Ramos (cell line): Measurements from ENCODE around the gene FADS1.

Experiments used
- in situ Hi-C: fragments of 300-500 bp; cut with MboI; formaldehyde crosslinking; loops from one replicate; pipeline ENCODE4 v1.14.3; 2022; ENCODE audit warnings: low sequenced_read_pairs; ENCODE audit not compliant: unreplicated experiment

Gene FADS1

DNA sequence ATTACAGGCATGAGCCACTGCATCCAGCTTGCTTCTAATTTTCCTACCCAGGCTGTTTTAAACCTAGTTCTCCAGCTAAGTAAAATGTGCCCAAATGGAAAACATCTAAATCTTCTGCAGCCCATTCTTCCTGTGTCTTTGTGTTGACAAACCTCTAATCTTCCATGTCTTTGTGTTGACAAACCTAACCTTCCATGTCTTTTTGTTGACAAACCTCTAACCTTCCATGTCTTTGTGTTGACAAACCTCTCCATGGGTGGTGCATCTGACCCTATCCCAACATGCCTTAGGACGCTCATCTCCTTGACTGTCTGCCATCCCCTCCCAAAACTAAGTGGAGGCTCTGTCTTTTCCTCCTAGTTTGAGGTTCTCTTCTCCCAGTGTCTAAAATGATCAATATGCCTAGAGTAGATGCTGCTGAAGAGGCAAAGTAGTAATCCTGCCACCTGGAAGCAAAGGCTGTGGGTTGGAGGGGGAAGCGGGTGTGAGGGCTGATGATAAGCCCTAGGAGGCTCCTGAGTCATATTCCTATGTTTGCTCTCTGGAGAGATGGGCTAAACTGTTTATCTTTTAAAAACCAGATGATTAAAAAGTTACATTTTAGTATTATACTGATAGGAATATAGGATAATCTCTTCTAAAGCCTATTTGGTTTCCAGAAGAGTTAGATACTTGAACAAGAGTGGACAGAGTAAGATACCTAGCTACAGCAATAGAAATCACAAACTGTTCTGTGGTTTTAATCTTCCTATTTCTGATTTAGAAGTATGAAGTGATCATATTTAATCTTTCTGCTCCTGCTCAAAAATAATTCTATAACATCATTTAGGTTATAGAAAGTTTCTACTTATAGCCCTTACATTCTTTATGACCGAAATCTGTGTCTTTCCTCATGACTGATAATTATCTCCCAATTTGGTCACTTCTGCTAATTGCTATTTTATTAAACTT, 16.2 kb downstream of the FADS1 start:
- in situ Hi-C loops = no loop called here

DNA sequence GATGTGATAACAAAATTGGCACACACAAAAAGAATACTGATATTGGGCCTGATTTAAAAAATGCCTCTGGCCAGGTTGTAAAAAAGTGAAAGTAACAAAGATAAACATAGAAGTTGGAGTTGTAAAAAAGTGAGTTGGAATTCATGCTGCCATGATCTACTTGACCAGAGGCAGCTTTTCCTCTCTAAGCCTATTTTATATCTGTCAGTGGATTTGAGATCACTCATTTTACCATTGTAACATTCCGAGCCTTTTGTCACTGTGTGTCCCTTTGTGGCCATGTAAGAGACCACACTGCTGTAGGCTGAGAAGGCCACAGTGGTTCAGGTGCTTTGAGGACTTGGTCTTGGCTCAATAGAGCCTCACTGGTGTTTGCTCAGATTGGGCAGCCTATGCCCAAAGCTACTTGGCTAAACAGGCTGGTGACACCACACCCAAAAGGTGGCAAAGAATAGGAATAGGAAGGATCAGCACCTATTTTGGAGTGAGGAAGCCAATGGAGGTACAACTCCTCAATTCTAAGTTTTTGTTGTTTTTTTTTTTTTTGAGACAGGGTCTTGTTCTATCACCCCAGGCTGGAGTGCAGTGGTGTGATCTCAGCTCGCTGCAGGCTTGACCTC, 17.0 kb downstream of the FADS1 start:
- in situ Hi-C loops = no loop called here

DNA sequence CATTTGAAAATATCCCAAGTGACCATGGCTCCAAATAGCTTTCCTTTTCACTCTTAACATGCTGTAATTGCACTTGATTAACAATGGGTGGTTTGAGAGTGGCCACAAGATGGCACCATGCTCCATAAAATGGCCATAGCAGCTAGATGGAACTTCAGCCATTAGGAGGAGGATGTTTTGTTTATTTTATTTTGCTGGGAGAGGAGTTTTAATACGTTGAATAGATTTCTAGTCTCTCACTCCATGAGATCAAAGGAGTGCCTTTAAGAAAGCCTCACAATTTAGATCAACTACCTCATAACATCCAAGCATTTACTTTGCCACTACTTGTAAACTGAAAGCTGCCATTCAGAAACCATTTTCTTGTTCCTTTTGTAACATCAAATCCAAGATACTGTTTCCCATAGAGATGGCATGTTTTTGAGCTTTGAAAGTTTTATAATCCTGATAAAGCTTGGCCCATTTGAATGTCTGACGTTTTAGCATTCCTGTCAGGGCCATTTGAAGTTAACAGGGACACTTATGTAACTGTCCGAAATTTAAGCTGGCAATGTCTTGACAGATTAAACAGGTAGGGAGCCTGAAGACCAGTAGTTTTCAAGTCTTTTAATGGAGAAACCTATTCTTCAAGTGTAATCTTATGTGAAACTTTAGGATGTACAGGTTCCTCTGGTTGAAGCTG, 19.4 kb downstream of the FADS1 start:
- in situ Hi-C loops = no loop called here

DNA sequence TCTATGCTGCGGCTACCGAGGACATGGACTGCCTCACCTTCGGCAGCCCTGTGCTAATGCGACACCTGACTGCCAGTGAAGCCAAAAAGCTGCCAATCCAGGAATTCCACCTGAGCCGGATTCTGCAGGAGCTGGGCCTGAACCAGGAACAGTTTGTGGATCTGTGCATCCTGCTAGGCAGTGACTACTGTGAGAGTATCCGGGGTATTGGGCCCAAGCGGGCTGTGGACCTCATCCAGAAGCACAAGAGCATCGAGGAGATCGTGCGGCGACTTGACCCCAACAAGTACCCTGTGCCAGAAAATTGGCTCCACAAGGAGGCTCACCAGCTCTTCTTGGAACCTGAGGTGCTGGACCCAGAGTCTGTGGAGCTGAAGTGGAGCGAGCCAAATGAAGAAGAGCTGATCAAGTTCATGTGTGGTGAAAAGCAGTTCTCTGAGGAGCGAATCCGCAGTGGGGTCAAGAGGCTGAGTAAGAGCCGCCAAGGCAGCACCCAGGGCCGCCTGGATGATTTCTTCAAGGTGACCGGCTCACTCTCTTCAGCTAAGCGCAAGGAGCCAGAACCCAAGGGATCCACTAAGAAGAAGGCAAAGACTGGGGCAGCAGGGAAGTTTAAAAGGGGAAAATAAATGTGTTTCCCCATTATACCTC, 20.8 kb downstream of the FADS1 start:
- in situ Hi-C loops = no loop called here

DNA sequence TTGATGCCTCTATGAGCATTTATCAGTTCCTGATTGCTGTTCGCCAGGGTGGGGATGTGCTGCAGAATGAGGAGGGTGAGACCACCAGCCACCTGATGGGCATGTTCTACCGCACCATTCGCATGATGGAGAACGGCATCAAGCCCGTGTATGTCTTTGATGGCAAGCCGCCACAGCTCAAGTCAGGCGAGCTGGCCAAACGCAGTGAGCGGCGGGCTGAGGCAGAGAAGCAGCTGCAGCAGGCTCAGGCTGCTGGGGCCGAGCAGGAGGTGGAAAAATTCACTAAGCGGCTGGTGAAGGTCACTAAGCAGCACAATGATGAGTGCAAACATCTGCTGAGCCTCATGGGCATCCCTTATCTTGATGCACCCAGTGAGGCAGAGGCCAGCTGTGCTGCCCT, 21.3 kb downstream of the FADS1 start:
- in situ Hi-C loops = no loop called here

DNA sequence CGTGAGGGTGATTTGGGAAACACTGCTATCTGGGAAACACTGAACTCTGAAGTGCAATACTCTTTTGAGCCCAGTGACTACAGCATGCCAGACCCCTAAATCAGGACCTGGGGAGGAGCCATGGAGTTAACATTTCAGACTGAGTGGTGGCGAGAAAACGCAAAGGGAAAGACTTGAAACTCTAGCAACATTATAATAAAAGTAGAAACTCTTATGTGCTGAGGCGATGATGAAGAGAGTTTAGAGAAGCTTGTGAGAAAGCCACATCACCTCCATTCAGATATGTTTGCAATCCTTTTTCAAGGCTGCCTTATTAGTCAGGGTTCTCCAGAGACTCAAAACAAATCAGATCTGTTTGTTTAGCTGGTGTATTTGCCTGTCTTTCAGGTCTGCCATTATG, 22.2 kb downstream of the FADS1 start:
- in situ Hi-C loops = no loop called here

DNA sequence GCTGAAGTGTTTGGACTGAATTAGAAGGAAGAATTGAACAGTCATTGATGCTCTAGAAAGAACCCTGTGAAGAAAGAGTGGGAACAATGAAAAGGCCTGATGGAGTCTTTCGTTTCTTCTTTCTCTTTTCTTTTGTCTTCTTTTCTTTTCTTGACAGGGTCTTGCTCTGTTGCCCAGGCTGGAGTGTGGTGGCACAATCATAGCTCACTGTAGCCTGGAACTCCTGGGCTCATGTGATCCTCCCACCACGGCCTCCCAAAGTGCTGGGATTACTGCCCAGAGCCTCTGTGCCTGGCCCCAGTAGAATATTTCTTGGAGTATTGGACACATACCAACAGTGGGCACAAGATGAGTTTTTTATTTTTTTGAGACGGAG, 23.0 kb downstream of the FADS1 start:
- in situ Hi-C loops = no loop called here

DNA sequence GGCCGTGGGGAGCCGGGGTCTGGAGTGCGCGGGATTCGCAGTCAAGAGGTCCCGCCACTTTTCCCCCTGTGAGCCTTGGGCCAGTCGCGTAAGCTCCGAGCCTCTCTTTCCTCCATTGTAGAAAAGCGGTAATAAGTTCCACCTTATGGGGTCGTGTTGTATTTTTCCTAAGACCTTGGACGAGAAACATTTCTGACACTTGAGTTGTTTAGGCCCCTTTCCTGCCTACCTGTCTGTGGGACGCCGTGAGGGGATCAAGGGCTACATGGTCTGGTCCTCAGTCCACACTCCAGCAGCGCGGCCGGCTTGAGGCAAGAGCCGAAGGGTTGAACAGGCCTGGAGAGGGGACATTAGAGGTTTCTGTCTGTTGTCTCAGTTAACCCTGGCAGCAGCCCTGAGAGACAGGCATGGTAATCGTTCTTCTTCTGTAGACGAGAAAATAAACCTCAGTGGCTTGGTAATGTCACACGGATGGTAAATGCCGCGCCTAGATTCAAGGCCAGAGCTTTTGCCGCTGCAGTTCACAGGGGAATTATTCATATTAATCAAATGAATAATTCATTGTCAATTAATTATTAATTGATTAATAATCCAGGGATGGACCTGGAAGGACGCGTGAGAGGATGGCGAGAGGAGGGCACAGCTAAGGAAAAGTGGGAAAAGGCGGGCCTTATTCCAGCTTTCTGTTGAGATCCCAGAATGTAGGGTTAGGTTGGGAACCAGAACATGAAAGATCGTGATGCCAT, 23.5 kb downstream of the FADS1 start:
- in situ Hi-C loops = no loop called here

DNA sequence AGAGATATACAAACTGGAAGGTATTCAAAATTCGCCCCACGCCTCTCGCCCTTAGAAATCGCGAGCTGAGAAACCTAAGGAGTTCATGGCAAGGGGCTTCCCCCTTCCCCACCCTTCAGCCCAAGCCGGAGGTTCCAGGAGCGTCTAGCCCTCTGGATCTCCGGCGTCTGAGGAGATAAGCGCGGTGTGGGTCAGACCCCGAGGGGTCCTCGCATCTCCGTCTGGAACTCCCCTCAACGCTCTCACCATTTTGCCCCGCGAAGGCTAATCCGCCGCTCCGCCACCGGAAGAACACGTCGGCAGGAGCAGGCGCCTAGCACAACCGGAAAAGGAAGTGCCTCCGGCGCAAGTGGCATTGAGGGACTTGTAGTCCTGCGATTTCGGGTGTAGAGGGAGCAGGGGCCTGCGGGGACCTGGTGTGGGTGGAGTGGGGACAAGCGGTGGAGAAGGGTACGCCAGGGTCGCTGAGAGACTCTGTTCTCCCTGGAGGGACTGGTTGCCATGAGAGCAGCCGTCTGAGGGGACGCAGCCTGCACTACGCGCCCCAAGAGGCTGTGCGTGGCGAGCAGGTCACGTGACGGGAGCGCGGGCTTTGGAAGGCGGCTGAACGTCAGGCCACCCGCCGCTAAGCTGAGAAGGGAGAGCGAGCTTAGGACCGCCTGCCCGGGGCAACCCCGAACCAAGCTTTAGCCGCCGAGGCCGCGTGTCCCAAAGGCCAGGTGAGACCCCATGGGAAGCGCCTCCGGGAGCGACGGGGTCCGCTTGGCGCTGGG, 24.3 kb downstream of the FADS1 start, which contains the start of the genes FEN1 and TMEM258:
FEN1 (plus strand) TSS at position 602 of the 773 bp plus-strand sequence. CDS start 2,451 bp downstream, outside the sequence.
TMEM258 (minus strand) TSS at position 290 of the 773 bp plus-strand sequence; CDS start at position 249, 41 bp downstream.
- in situ Hi-C loops = no loop called here

DNA sequence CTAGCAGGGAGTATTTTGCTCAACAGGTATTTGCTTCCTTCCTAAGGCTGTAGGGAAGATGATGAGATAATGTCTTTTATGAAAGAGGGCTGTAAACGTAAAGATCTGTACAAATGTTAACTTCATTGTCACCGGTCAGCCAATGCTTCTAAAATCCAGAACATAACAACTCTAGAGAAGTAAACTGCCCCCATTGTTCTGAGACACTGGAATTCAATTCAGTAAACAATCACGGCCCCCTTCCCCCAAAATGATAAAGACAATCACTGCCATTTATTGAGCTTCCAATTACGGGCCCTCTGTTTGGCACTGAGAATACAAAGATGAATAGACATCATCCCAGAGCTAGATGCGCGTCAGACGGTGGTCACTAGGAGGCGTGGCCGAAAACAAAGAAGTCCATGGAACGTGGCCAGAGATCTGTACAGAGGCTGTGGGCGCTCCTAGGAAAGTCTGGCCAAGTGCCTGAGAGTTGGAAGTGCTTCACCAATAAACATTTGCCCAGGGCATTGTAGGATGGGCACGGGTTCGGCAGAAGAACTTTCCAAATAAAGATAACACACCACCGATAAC, 25.0 kb downstream of the FADS1 start:
- in situ Hi-C loops = no loop called here

DNA sequence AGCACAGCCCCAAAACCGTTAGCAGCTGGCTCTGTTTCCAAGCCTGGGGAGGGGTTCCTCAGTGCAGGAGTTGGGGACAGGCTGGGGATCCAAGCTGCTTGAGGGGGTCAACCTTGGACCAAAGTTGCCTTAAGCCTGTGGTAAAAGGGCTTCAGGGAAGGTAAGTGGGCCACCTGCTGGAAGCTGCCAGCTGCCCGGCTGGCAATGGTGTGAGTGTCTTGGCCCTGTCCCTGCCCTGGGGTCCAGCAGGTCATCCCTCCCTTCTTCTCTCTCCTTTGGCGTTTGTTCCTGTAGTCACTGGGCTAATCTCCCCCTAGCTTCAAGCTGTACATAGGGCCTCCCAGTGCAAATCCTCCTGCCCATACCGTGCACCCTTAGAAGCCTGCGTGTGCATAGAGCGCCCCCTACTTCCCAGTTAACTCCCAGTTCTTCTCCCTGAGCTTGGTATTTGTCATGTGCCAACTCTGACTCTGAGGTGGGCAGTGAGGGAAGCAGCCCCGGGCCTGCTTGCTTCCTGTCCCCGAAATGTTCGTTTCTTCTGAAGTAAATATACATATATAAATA, 28.8 kb downstream of the FADS1 start:
- in situ Hi-C loops = no loop called here

DNA sequence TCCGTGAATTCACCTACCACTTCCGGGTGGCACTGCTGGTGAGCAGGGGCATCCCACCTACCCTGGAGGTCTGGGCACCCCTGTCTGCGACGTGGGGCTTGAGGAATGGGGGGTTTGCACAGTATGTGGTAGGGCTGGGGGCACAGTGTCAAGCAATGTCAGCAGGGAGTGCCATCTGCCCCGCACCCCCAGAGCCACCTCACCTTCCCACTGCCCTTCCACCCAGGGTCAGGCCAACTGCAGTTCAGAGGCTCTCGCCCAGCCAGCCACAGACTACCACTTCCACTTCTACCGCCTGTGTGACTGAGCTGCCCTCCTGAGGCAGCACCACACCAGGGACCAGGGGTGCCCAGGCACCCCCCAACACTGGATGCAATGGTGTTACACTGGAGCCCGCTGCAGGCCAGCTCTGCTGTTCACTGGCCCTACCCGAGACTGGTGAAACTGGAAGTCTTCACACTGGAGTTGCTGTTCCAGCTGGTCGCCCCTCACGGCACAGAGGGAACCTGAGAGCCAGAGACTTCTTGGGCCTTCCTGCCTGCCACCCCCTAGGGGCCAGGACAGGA, 30.9 kb downstream of the FADS1 start:
- in situ Hi-C loops = no loop called here

DNA sequence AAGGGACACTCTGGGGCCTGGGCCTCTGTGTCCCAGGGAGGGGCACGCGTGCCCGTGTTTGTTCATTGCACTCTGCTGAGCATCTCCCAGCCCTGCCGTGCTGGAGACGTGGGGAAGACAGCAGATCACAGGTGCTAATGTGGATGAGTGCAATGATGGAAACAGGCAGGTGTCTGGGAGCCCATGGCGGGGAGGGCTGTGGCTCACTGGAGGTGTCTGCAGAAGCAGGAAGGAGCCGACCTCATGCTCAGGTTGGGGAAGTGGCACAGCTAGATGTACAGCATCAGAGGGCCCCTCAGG, 32.3 kb downstream of the FADS1 start:
- in situ Hi-C loops = no loop called here

DNA sequence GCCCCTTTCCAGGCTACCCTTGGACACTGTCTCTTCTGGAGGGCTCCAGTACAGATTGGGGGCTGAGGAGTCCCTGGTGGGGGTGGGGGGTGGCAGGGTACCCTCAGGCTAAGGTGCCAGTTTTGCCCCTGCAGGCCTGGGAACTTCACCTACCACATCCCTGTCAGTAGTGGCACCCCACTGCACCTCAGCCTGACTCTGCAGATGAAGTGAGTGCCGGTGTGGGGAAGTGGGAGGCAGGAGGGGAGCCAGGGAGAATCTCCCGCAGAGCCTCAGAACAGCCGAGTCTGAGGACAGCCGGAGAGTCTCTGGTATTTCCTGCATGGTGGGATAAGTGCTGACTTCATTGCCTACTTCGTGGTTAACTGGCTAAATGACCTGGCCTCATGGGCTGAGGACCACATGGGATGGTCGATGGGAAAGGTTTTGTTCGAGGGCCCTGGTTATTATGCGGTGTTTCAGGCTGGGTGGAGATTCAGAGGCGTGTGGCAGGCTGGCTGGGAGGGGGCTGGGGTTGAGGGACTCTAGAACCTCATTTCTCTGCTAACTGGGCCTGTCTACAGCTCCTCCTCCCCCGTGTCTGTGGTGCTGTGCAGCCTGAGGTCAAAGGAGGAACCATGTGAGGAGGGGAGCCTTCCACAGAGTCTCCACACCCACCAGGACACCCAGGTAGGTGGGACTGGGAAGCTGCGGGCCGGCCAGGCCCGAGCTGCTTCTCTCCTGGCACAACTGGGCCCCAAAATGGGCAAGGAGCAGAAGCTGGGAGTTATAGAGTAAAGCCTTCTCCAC, 32.9 kb downstream of the FADS1 start:
- in situ Hi-C loops = no loop called here

DNA sequence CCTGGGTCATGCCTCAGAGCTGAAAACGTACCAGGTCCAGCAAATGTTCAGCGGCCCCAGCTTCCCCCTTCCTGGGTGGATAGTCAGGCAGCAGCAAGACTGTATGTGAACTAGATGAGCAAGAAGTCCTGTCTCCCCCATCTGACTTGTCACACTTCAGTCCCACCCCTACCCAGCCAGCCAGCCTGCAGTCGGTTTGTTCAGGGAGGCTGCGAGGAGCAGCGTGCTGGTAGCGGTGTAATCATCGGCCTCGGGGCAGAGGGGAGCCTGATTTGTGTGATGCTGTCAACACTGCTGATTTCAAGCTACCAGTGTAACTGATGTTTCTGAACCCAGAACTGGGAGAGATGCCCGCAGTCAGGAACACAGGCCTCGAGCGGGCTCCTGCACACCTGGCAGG, 34.0 kb downstream of the FADS1 start:
- in situ Hi-C loops = no loop called here

DNA sequence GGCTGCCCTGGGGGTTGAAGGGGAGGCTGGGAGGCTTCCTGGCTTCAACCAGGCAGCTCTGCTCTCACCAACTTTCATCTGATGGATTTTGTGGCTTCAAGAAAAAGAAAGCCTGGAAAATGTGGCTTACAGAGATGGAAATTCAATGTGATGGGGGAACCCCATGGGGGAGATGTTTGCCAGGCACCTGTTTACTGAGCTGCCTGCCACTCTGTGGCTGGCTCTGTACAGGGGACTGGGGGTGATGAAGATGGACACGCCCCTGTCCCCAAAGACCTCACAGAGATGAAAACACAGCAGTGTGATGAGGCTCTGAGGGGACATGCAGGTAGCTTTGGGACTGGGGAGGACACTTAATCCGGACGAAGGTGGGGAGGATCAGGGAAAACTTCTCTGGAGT, 34.5 kb downstream of the FADS1 start:
- in situ Hi-C loops = no loop called here

DNA sequence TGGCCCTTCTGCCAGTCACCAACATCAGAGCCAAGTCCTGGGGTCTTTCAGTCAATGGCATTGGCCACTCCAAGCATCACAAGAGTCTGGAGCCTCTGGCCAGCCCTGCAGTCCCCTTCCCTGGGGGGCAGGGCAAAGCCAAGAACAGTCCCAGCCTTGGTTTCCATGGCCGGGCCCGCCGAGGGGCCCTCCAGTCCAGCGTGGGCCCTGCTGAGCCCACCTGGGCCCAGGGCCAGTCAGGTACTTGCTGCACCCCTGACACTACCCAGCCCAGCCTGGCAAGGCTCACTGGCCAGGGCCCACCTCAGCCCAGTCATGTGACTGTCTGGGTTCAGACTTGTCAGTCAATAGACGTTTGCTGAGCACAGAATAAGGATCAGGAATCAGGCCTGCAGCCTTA, 35.2 kb downstream of the FADS1 start:
- in situ Hi-C loops = no loop called here
